A549 (cell line): ENCODE measurements around the gene ZIC1. TPM values are rescaled to one million over a fixed set of nuclear protein-coding genes. Genes with fewer than 3 reads are reported as not detected.

Source experiments
- ATAC-seq, 2 experiments: fragments of 200-7000 bp in 1 of 2; fragments of >200 bp in 1 of 2; cut with Nextera tagmentation in 1 of 2; cut with Tn5 transposase in 1 of 2; 3 replicates each; pipeline versions ENCODE4 v1.8.0 to v1.9.1; 2018 to 2020; ENCODE audit warnings: mild to moderate bottlenecking in 1 of 2, moderate library complexity in 1 of 2
- CTCF ChIA-PET: fragments of 300-600 bp; sonication (Branson Sonifier 250); formaldehyde crosslinking; extraction: SDS; loops from one replicate; lab custom pipeline; 2021; ENCODE audit warnings: antibody characterized with exemption, inconsistent platforms; lab: Yijun Ruan, JAX
- POLR2A ChIA-PET: fragments of 350-600 bp; formaldehyde crosslinking; extraction: SDS; loops from one replicate; lab custom pipeline; 2021; ENCODE audit warnings: antibody characterized with exemption, inconsistent platforms; lab: Yijun Ruan, JAX
- DNase-seq, 2 experiments: peaks; one replicate each; pipeline versions ENCODE4 v3.0.0 to v3.0.0-alpha.2; 2011 to 2016; ENCODE audit warnings: low read depth in 1 of 2, low spot score in 1 of 2
- FAIRE-seq: peaks from 2 replicates; lab custom pipeline; 2011; peaks lifted over from hg19 to GRCh38; lab: Jason Lieb, UNC
- H3K27ac ChIP-seq, 2 experiments: fragments of >200 bp; sonication (Bioruptor Twin); formaldehyde crosslinking; 3 replicates each; pipeline ENCODE4 v1.5.1; 2016 to 2017
- H3K4me1 ChIP-seq: fragments of >200 bp; sonication (Bioruptor Twin); formaldehyde crosslinking; 3 replicates; pipeline ENCODE4 v1.6.1; 2016
- H3K4me2 ChIP-seq: fragments of >200 bp; sonication (Bioruptor Twin); formaldehyde crosslinking; 3 replicates; pipeline ENCODE4 v1.6.1; 2016
- H3K4me3 ChIP-seq: fragments of >200 bp; sonication (Bioruptor Twin); formaldehyde crosslinking; 3 replicates; pipeline ENCODE4 v1.5.1; 2016
- H3K9me3 ChIP-seq: fragments of >200 bp; sonication (Bioruptor Twin); formaldehyde crosslinking; 3 replicates; pipeline ENCODE4 v1.6.1; 2016
- ATOH8 ChIP-seq: fragments of 250-450 bp; sonication (Bioruptor Pico); IDR thresholded peaks from 2 replicates; pipeline ENCODE4 v1.5.0; 2020; ENCODE audit warnings: low read depth, mild to moderate bottlenecking, moderate library complexity
- BHLHE40 ChIP-seq: IDR thresholded peaks from 2 replicates; pipeline ENCODE4 v1.6.1; 2012; ENCODE audit warnings: low read depth, low read length, inconsistent platforms
- CBX2 ChIP-seq: fragments of 200-600 bp; sonication (generic); IDR thresholded peaks from 2 replicates; pipeline ENCODE4 v1.6.1; 2016; ENCODE audit warnings: low read depth, mild to moderate bottlenecking, borderline replicate concordance
- CEBPB ChIP-seq, 2 experiments: fragments of >200 bp in 1 of 2; sonication (Bioruptor Twin) in 1 of 2; formaldehyde crosslinking in 1 of 2; IDR thresholded peaks; 2 replicates each; pipeline ENCODE4 v1.6.1; 2012 to 2016
- EHF ChIP-seq: fragments of 250-450 bp; sonication (Bioruptor Pico); IDR thresholded peaks from 2 replicates; pipeline ENCODE4 v1.5.0; 2020; ENCODE audit warnings: mild to moderate bottlenecking
- EHMT2 ChIP-seq: fragments of 200-600 bp; sonication (generic); IDR thresholded peaks from 2 replicates; pipeline ENCODE4 v1.6.1; 2016; ENCODE audit warnings: antibody characterized with exemption, low read depth, mild to moderate bottlenecking, moderate library complexity
- EP300 ChIP-seq, 2 experiments: fragments of >200 bp; sonication (Bioruptor Twin); formaldehyde crosslinking; IDR thresholded peaks; 2 replicates in 1 of 2; 3 replicates in 1 of 2; pipeline ENCODE4 v1.6.1; 2016 to 2017
- ESRRA ChIP-seq: fragments of 150-350 bp; IDR thresholded peaks from 2 replicates; pipeline ENCODE4 v1.6.1; 2014; ENCODE audit warnings: mild to moderate bottlenecking, low read length, borderline replicate concordance
- FOSB ChIP-seq: fragments of 250-450 bp; sonication (Bioruptor Pico); IDR thresholded peaks from 2 replicates; pipeline ENCODE4 v1.5.0; 2020; ENCODE audit warnings: mild to moderate bottlenecking, moderate library complexity
- FOSL2 ChIP-seq, 2 experiments: fragments of 450-650 bp in 1 of 2; fragments of >200 bp in 1 of 2; sonication (Bioruptor Twin) in 1 of 2; formaldehyde crosslinking; IDR thresholded peaks; 2 replicates each; pipeline versions ENCODE4 v1.5.0 to v1.6.1; 2016 to 2020; ENCODE audit warnings: mild to moderate bottlenecking in 1 of 2, moderate library complexity in 1 of 2
- HDAC2 ChIP-seq: fragments of 200-600 bp; sonication (generic); IDR thresholded peaks from 2 replicates; pipeline ENCODE4 v1.6.1; 2016
- HMGXB4 ChIP-seq: fragments of 250-450 bp; sonication (Bioruptor Pico); IDR thresholded peaks from 2 replicates; pipeline ENCODE4 v1.5.0; 2021; ENCODE audit warnings: mild to moderate bottlenecking, moderate library complexity, borderline replicate concordance
- HOXB13 ChIP-seq: fragments of 250-450 bp; sonication (Bioruptor Pico); IDR thresholded peaks from 2 replicates; pipeline ENCODE4 v1.5.0; 2020; ENCODE audit warnings: low read depth, mild to moderate bottlenecking, moderate library complexity
- KDM1A ChIP-seq: fragments of 200-600 bp; sonication (generic); IDR thresholded peaks from 2 replicates; pipeline ENCODE4 v1.6.1; 2016; ENCODE audit warnings: low read depth, mild to moderate bottlenecking
- KDM5A ChIP-seq: fragments of 200-600 bp; sonication (generic); IDR thresholded peaks from 2 replicates; pipeline ENCODE4 v1.6.1; 2016; ENCODE audit warnings: antibody characterized with exemption, mild to moderate bottlenecking
- MAFK ChIP-seq: fragments of 450-650 bp; IDR thresholded peaks from 2 replicates; pipeline ENCODE4 v1.6.1; 2014; ENCODE audit not compliant: partially characterized antibody
- MYC ChIP-seq: IDR thresholded peaks from 2 replicates; pipeline ENCODE4 v1.6.1; 2012; ENCODE audit warnings: mild to moderate bottlenecking, inconsistent platforms, low read length, improper control_type of control experiment, borderline replicate concordance
- NR3C1 ChIP-seq: fragments of >200 bp; sonication (Bioruptor Twin); formaldehyde crosslinking; IDR thresholded peaks from 3 replicates; pipeline ENCODE4 v1.6.1; 2017
- PBX3 ChIP-seq: IDR thresholded peaks from 2 replicates; pipeline ENCODE4 v1.6.1; 2012
- POLR2A ChIP-seq: IDR thresholded peaks from 2 replicates; pipeline ENCODE4 v1.6.1; 2012; ENCODE audit warnings: mild to moderate bottlenecking, low read length
- RCOR1 ChIP-seq: fragments of 150-350 bp; IDR thresholded peaks from 2 replicates; pipeline ENCODE4 v1.6.1; 2014; ENCODE audit warnings: antibody characterized with exemption, low read length, low read depth
- RNF2 ChIP-seq: fragments of 200-600 bp; sonication (generic); IDR thresholded peaks from 2 replicates; pipeline ENCODE4 v1.6.1; 2016; ENCODE audit warnings: low read depth, mild to moderate bottlenecking, antibody characterized with exemption, moderate library complexity, borderline replicate concordance
- TP53 ChIP-seq: fragments of 250-450 bp; sonication (Bioruptor Pico); IDR thresholded peaks from 2 replicates; pipeline ENCODE4 v1.5.0; 2021; ENCODE audit warnings: mild to moderate bottlenecking, moderate library complexity
- ZFP36 ChIP-seq: fragments of 450-650 bp; IDR thresholded peaks from 2 replicates; pipeline ENCODE4 v1.6.1; 2014; ENCODE audit warnings: borderline replicate concordance; ENCODE audit not compliant: partially characterized antibody
- WGBS: methylation state at CpG from one replicate; pipeline ENCODE4 v1.1.6; 2017; ENCODE audit errors: missing lambda C conversion rate; 5-methylcytosine and 5-hydroxymethylcytosine counted together
- polyA plus RNA-seq, 4 experiments: library from polyadenylated mRNA; depleted of rRNA in 3 of 4; stranded (reverse); fragments of >200 nt; fragmentation: RNase III in 1 of 4; extraction: RNeasy Plus Mini Kit Qiagen cat#74134 plus additional on column Dnase treatment in 1 of 4; gene quantifications; 2 replicates in 3 of 4; 3 replicates in 1 of 4; pipeline ENCODE4 v1.2.3, GENCODE V29; 2011 to 2017
- TF ChIP-seq, protein P1 (sequence below): fragments of 200-600 bp; sonication (generic); IDR thresholded peaks from 2 replicates; pipeline ENCODE4 v1.6.1; 2016; ENCODE audit warnings: antibody characterized with exemption, mild to moderate bottlenecking, moderate library complexity
- TF ChIP-seq, protein P2 (sequence below): fragments of 450-650 bp; IDR thresholded peaks from 2 replicates; pipeline ENCODE4 v1.6.1; 2014; ENCODE audit warnings: antibody characterized with exemption

Gene ZIC1
- polyA plus RNA-seq, 2 of the 4 experiments (the other 2 are of a cell fraction), result 0.01 TPM; not detected in 1

GRCh38 chr3:147408188-147409100, 721 bp upstream of the ZIC1 start:
- no peak overlapping the region for H3K27ac ChIP-seq
- FAIRE-seq (no peak), ATAC-seq (no peak), DNase-seq (no peak)
- H3K4me1 ChIP-seq, result no peaks in the 10 kb centered on the region
- TF ChIP-seq ZFP36 (no peak), KDM5A (no peak), FOSL2 (IDR thresholded peaks at IDR 0.05) (no peak), FOSL2 (CRISPR knock-in tag; IDR thresholded peaks at IDR 0.05) (no peak), RCOR1 (no peak), NR3C1 (no peak), HOXB13 (CRISPR knock-in tag) (no peak), POLR2A (no peak), HDAC2 (no peak), FOSB (no peak), KDM1A (no peak), EHMT2 (no peak), MAFK (no peak), TP53 (CRISPR knock-in tag) (no peak)
- TF ChIP-seq, protein P1, sequence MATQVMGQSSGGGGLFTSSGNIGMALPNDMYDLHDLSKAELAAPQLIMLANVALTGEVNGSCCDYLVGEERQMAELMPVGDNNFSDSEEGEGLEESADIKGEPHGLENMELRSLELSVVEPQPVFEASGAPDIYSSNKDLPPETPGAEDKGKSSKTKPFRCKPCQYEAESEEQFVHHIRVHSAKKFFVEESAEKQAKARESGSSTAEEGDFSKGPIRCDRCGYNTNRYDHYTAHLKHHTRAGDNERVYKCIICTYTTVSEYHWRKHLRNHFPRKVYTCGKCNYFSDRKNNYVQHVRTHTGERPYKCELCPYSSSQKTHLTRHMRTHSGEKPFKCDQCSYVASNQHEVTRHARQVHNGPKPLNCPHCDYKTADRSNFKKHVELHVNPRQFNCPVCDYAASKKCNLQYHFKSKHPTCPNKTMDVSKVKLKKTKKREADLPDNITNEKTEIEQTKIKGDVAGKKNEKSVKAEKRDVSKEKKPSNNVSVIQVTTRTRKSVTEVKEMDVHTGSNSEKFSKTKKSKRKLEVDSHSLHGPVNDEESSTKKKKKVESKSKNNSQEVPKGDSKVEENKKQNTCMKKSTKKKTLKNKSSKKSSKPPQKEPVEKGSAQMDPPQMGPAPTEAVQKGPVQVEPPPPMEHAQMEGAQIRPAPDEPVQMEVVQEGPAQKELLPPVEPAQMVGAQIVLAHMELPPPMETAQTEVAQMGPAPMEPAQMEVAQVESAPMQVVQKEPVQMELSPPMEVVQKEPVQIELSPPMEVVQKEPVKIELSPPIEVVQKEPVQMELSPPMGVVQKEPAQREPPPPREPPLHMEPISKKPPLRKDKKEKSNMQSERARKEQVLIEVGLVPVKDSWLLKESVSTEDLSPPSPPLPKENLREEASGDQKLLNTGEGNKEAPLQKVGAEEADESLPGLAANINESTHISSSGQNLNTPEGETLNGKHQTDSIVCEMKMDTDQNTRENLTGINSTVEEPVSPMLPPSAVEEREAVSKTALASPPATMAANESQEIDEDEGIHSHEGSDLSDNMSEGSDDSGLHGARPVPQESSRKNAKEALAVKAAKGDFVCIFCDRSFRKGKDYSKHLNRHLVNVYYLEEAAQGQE, result no peak
- no peaks in the 10 kb centered on the region for H3K9me3 ChIP-seq
- 59% methylated on average over 27 of the region's 28 CpGs for WGBS
- POLR2A ChIA-PET, result no interaction called here
- H3K4me2 ChIP-seq, result peak overlapping the region; percentile 28; the same call in 2 of the 3 replicates
- CTCF ChIA-PET, result no interaction called here
- no peak overlapping the region for H3K4me3 ChIP-seq

GRCh38 chr3:147410116-147410525, 956 bp downstream of the ZIC1 start:
- peak overlapping the region; percentile 77 for H3K4me2 ChIP-seq
- no peak overlapping the region for H3K27ac ChIP-seq
- FAIRE-seq, result no peak
- ChIA-PET CTCF (interaction anchor here (0.6 kb wide), 1 partner anchor 1405 kb away, joined by 3 read pairs; no protein-coding TSS in a partner anchor), POLR2A (no interaction called here)
- H3K9me3 ChIP-seq, result no peaks in the 10 kb centered on the region
- DNase-seq, result no peak
- 92% methylated on average over 31 of the region's 52 CpGs for WGBS
- no peak for ATAC-seq
- no peaks in the 10 kb centered on the region for H3K4me1 ChIP-seq
- peak overlapping the region; percentile 42 for H3K4me3 ChIP-seq
- TF ChIP-seq MYC, result no peak
- no peak for TF ChIP-seq HMGXB4
- TF ChIP-seq EHF (CRISPR knock-in tag), result no peak
- no peak for TF ChIP-seq RNF2
- TF ChIP-seq CEBPB (IDR thresholded peaks at IDR 0.05), result no peak
- TF ChIP-seq, protein P2, sequence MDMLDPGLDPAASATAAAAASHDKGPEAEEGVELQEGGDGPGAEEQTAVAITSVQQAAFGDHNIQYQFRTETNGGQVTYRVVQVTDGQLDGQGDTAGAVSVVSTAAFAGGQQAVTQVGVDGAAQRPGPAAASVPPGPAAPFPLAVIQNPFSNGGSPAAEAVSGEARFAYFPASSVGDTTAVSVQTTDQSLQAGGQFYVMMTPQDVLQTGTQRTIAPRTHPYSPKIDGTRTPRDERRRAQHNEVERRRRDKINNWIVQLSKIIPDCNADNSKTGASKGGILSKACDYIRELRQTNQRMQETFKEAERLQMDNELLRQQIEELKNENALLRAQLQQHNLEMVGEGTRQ, result no peak
- TF ChIP-seq EHMT2, result no peak
- TF ChIP-seq BHLHE40, result no peak
- no peak for TF ChIP-seq ESRRA
- no peak for TF ChIP-seq HDAC2
- no peak for TF ChIP-seq PBX3
- no peak for TF ChIP-seq ATOH8 (CRISPR knock-in tag)
- no peak for TF ChIP-seq CBX2
- TF ChIP-seq POLR2A, result no peak
- no peak for TF ChIP-seq EP300 (IDR thresholded peaks at IDR 0.05)
